Neuronal stem cell (in vitro differentiated cells): ENCODE results near the gene NRCAM.

Experiments
- DNase-seq: peaks from one replicate; pipeline ENCODE4 v3.0.0-alpha.2; 2013; ENCODE audit warnings: low spot score
- H2AFZ ChIP-seq: one replicate; pipeline ENCODE4 v1.6.1; 2013; ENCODE audit warnings: mild to moderate bottlenecking, low read length, inconsistent platforms
- H2AK5ac ChIP-seq: 2 replicates; pipeline ENCODE4 v1.6.1; 2013; ENCODE audit warnings: low read depth, mild to moderate bottlenecking, inconsistent platforms, low read length, moderate library complexity, mixed read lengths
- H2BK120ac ChIP-seq: 2 replicates; pipeline ENCODE4 v1.6.1; 2013; ENCODE audit warnings: low read depth, mild to moderate bottlenecking, inconsistent platforms, low read length, moderate library complexity, mixed read lengths
- H2BK12ac ChIP-seq: one replicate; pipeline ENCODE4 v1.6.1; 2013; ENCODE audit warnings: low read length, inconsistent platforms
- H2BK15ac ChIP-seq: 2 replicates; pipeline ENCODE4 v1.6.1; 2013; ENCODE audit warnings: mild to moderate bottlenecking, low read length, inconsistent platforms, mixed read lengths
- H2BK5ac ChIP-seq: one replicate; pipeline ENCODE4 v1.6.1; 2013; ENCODE audit warnings: inconsistent platforms, mild to moderate bottlenecking, low read length, moderate library complexity
- H3K14ac ChIP-seq: one replicate; pipeline ENCODE4 v1.6.1; 2013; ENCODE audit warnings: low read length, inconsistent platforms
- H3K18ac ChIP-seq: 2 replicates; pipeline ENCODE4 v1.6.1; 2013; ENCODE audit warnings: low read length, inconsistent platforms
- H3K23ac ChIP-seq: 2 replicates; pipeline ENCODE4 v1.6.1; 2013; ENCODE audit warnings: low read depth, mild to moderate bottlenecking, mixed read lengths, low read length, inconsistent platforms; ENCODE audit not compliant: poor library complexity
- H3K27ac ChIP-seq: replicated peaks from 3 replicates; pipeline ENCODE4 v1.5.1; 2013; ENCODE audit warnings: low read length, inconsistent platforms
- H3K27me3 ChIP-seq, 3 experiments: 2 replicates each; pipeline ENCODE4 v1.6.1; 2013; ENCODE audit warnings: low read length in 3 of 3, mild to moderate bottlenecking in 2 of 3, inconsistent platforms in 1 of 3, low read depth in 1 of 3, mixed read lengths in 1 of 3, moderate library complexity in 1 of 3; ENCODE audit not compliant: control insufficient read depth in 3 of 3, insufficient read depth in 3 of 3
- H3K36me3 ChIP-seq, 2 donors: replicated peaks in 1 of 2; 2 replicates each; pipeline ENCODE4 v1.6.1; 2013; ENCODE audit warnings: low read length in 2 of 2; ENCODE audit not compliant: control insufficient read depth in 2 of 2, insufficient read depth in 2 of 2
- H3K4ac ChIP-seq: 2 replicates; pipeline ENCODE4 v1.6.1; 2013; ENCODE audit warnings: inconsistent platforms, mild to moderate bottlenecking, low read length, moderate library complexity
- H3K4me1 ChIP-seq, 2 donors: 1 replicate in 1 of 2; 2 replicates in 1 of 2; pipeline ENCODE4 v1.6.1; 2013; ENCODE audit warnings: low read length in 2 of 2, low read depth in 1 of 2; ENCODE audit not compliant: control insufficient read depth in 2 of 2, insufficient read depth in 1 of 2
- H3K4me2 ChIP-seq: one replicate; pipeline ENCODE4 v1.6.1; 2013; ENCODE audit warnings: mild to moderate bottlenecking, low read length, inconsistent platforms; ENCODE audit not compliant: insufficient read depth, poor library complexity, severe bottlenecking
- H3K4me3 ChIP-seq, 2 donors: 2 replicates each; pipeline ENCODE4 v1.5.1; 2013; ENCODE audit warnings: low read length in 2 of 2, mild to moderate bottlenecking in 2 of 2, inconsistent platforms in 1 of 2, moderate library complexity in 1 of 2
- H3K79me1 ChIP-seq: one replicate; pipeline ENCODE4 v1.6.1; 2013; ENCODE audit warnings: low read depth, mild to moderate bottlenecking, inconsistent platforms, low read length, moderate library complexity
- H3K9ac ChIP-seq: one replicate; pipeline ENCODE4 v1.6.1; 2013; ENCODE audit warnings: mild to moderate bottlenecking, low read depth, low read length, inconsistent platforms; ENCODE audit not compliant: poor library complexity
- H3K9me3 ChIP-seq, 2 donors: replicated peaks in 1 of 2; 2 replicates each; pipeline versions ENCODE3 to v1.6.1; 2013; ENCODE audit warnings: low read length in 2 of 2, mild to moderate bottlenecking in 2 of 2, inconsistent platforms in 1 of 2, low read depth in 1 of 2, mixed read lengths in 1 of 2, moderate library complexity in 1 of 2; ENCODE audit not compliant: control insufficient read depth in 2 of 2, insufficient read depth in 1 of 2
- H4K8ac ChIP-seq: one replicate; pipeline ENCODE4 v1.6.1; 2013; ENCODE audit warnings: low read depth, mild to moderate bottlenecking, inconsistent platforms, low read length, moderate library complexity
- H4K91ac ChIP-seq: one replicate; pipeline ENCODE4 v1.6.1; 2013; ENCODE audit warnings: low read length, low read depth, mild to moderate bottlenecking, inconsistent platforms; ENCODE audit not compliant: poor library complexity
- WGBS, 2 donors: extraction: QIAGEN DNeasy Blood & Tissue Kit; methylation state at CpG; one replicate each; pipeline ENCODE4 v1.1.7; 2013; ENCODE audit warnings: missing lambda C conversion rate in 2 of 2, mixed read lengths in 1 of 2; ENCODE audit not compliant: insufficient read length in 2 of 2, insufficient replicate concordance in 1 of 2; ENCODE audit errors: extremely low coverage in 2 of 2; 5-methylcytosine and 5-hydroxymethylcytosine counted together

The NRCAM gene

DNA sequence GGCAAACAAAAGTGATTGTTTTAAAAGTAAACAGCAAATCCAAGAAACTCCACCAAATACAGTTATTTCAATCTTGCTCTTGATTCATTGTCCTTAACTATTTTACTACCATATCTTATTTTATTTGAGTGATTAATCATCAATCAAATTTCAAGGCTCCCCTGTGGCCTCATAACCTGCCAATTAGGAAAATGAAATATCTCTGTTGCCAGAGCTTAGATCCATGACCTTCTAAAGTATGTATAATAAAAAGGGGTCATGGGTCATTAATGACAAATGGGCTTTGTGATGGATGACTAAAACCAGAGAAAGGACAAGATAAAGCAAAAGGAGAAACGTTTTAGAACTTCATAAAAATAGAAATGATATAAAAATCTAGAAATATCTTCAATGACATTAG lies 28.5 kb downstream of the NRCAM start:
- H3K27me3 ChIP-seq: no peaks in the 10 kb centered on the region

DNA sequence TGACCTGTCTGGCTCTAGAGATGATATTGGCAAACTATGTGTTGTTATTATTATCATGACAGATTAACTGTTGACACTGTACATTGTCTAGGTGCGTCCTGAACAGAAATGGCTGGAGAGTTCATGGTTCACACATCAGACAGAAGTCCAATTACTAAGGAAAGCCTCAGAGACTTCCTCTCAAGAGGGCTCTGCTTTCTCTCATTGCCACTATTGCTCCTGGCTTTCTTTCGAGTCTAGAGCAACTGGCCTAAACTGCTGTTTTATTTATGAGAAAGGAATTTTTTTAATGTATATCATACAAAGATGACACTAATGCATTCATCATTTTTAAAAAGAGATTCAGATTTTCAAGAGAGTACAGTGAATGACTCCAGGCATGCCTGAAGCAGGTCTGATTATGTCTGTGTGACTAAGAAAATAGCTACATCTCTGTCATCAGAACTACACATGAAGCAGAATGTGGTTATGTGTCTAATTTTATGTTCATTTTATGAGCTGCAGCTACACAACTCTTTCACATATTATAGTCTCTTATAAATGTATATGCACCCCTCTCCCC lies 30.4 kb downstream of the NRCAM start:
- DNase-seq: no peak
- no peak overlapping the region for H2BK12ac ChIP-seq
- H3K4ac ChIP-seq: no peak overlapping the region
- WGBS, 2 donors: no CpG with 5 or more reads among the region's 2 CpGs
- no peak overlapping the region for H2BK5ac ChIP-seq
- no peak overlapping the region for H3K23ac ChIP-seq
- no peak overlapping the region for H2AFZ ChIP-seq
- H3K9me3 ChIP-seq: no peaks in the 10 kb centered on the region
- no peak overlapping the region for H3K4me3 ChIP-seq
- H3K4me1 ChIP-seq: peaks cover 10 to 12% of the 10 kb centered on the region in 2 donors
- no peak overlapping the region for H3K18ac ChIP-seq
- H3K14ac ChIP-seq: no peak overlapping the region
- H3K9ac ChIP-seq: no peak overlapping the region
- H3K27ac ChIP-seq: no peak overlapping the region
- no peaks in the 10 kb centered on the region for H3K79me1 ChIP-seq
- H2BK15ac ChIP-seq: no peak overlapping the region
- no peak overlapping the region for H3K4me2 ChIP-seq
- no peaks in the 10 kb centered on the region for H3K36me3 ChIP-seq
- H3K27me3 ChIP-seq: no peaks in the 10 kb centered on the region
- no peak overlapping the region for H2BK120ac ChIP-seq
- no peak overlapping the region for H2AK5ac ChIP-seq
- no peak overlapping the region for H4K8ac ChIP-seq
- no peak overlapping the region for H4K91ac ChIP-seq

More for the DNA sequence above, 28.5 kb downstream of the NRCAM start:
- Histone ChIP-seq H4K8ac (no peak overlapping the region), H3K4me2 (no peak overlapping the region), H3K14ac (no peak overlapping the region), H3K79me1 (no peaks in the 10 kb centered on the region), H3K23ac (no peak overlapping the region), H4K91ac (no peak overlapping the region), H3K4ac (no peak overlapping the region), H3K36me3 (no peaks in the 10 kb centered on the region), H2BK5ac (no peak overlapping the region), H2BK12ac (no peak overlapping the region), H3K4me3 (no peak overlapping the region), H2AK5ac (no peak overlapping the region), H3K4me1 (peaks cover 10 to 14% of the 10 kb centered on the region in 2 donors), H3K18ac (no peak overlapping the region), H3K9ac (no peak overlapping the region), H2BK120ac (no peak overlapping the region), H3K27ac (no peak overlapping the region), H2BK15ac (no peak overlapping the region), H2AFZ (no peak overlapping the region), H3K9me3 (no peaks in the 10 kb centered on the region)
- no peak for DNase-seq
- WGBS, 2 donors: no CpG with 5 or more reads among the region's 1 CpG

DNA sequence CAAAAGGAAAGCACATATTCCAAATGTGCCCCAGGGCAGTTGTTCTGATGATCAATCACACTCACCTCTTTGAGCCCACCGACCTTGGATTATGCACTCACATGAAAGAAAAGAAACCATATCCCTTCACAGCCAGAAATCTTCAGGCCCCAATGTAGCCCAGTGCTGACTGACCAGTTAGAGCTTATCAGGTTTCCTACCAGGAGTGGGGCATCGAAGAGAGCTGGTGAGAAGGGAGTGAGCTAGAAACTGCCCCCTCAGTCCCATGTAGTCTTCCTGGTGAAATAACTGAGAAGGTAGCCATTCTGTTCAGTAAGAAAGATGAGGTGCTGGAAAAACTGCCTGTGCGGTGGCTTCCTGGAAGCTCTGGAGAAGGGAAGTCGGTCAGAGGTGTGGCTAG lies 32.2 kb downstream of the NRCAM start:
- no peak overlapping the region for H2BK15ac ChIP-seq
- H3K27ac ChIP-seq: no peak overlapping the region
- H2AK5ac ChIP-seq: no peak overlapping the region
- no peaks in the 10 kb centered on the region for H3K79me1 ChIP-seq
- no peak overlapping the region for H2BK5ac ChIP-seq
- no CpG with 5 or more reads among the region's 4 CpGs for WGBS, 2 donors
- no peak overlapping the region for H3K4me3 ChIP-seq
- H2BK12ac ChIP-seq: no peak overlapping the region
- no peaks in the 10 kb centered on the region for H3K36me3 ChIP-seq
- H3K14ac ChIP-seq: no peak overlapping the region
- H3K4ac ChIP-seq: no peak overlapping the region
- no peak overlapping the region for H2BK120ac ChIP-seq
- no peaks in the 10 kb centered on the region for H3K9me3 ChIP-seq
- DNase-seq: no peak
- no peak overlapping the region for H4K8ac ChIP-seq
- no peaks in the 10 kb centered on the region for H3K27me3 ChIP-seq
- H4K91ac ChIP-seq: no peak overlapping the region
- H3K9ac ChIP-seq: no peak overlapping the region
- no peak overlapping the region for H3K18ac ChIP-seq
- H3K23ac ChIP-seq: no peak overlapping the region
- no peak overlapping the region for H3K4me2 ChIP-seq
- H2AFZ ChIP-seq: no peak overlapping the region
- H3K4me1 ChIP-seq: peaks cover 9 to 13% of the 10 kb centered on the region in 2 donors

- Histone ChIP-seq H3K27ac (no peak overlapping the region), H3K4me1 (peaks cover 9% of the 10 kb centered on the region in 2 donors), H3K36me3 (no peaks in the 10 kb centered on the region), H2AFZ (no peak overlapping the region), H3K4me2 (no peak overlapping the region), H2BK120ac (no peak overlapping the region), H2BK15ac (no peak overlapping the region), H3K27me3 (no peaks in the 10 kb centered on the region), H4K8ac (no peak overlapping the region), H2BK5ac (no peak overlapping the region), H4K91ac (no peak overlapping the region), H3K14ac (no peak overlapping the region), H3K4ac (no peak overlapping the region), H3K9me3 (no peaks in the 10 kb centered on the region), H3K23ac (no peak overlapping the region), H3K4me3 (no peak overlapping the region), H3K9ac (no peak overlapping the region), H3K79me1 (no peaks in the 10 kb centered on the region), H2AK5ac (no peak overlapping the region), H3K18ac (no peak overlapping the region), H2BK12ac (no peak overlapping the region)
- no peak for DNase-seq
- WGBS, 2 donors: no CpG with 5 or more reads among the region's 5 CpGs
These were observed 32.9 kb downstream of the NRCAM start for GRCh38 chr7:108423089-108423989.
